GM18498 (cell line): Measurements from ENCODE around the gene NTRK3.
A peak's percentile ranks its signal among the peaks of the same experiment; 100 is the strongest.

Experiments used
- ATAC-seq: cut with Tn5 transposase; IDR thresholded peaks from one replicate; pipeline ENCODE4 v1.9.1; 2021; ENCODE audit warnings: mild to moderate bottlenecking, moderate library complexity; ENCODE audit not compliant: unreplicated experiment

The NTRK3 gene

DNA sequence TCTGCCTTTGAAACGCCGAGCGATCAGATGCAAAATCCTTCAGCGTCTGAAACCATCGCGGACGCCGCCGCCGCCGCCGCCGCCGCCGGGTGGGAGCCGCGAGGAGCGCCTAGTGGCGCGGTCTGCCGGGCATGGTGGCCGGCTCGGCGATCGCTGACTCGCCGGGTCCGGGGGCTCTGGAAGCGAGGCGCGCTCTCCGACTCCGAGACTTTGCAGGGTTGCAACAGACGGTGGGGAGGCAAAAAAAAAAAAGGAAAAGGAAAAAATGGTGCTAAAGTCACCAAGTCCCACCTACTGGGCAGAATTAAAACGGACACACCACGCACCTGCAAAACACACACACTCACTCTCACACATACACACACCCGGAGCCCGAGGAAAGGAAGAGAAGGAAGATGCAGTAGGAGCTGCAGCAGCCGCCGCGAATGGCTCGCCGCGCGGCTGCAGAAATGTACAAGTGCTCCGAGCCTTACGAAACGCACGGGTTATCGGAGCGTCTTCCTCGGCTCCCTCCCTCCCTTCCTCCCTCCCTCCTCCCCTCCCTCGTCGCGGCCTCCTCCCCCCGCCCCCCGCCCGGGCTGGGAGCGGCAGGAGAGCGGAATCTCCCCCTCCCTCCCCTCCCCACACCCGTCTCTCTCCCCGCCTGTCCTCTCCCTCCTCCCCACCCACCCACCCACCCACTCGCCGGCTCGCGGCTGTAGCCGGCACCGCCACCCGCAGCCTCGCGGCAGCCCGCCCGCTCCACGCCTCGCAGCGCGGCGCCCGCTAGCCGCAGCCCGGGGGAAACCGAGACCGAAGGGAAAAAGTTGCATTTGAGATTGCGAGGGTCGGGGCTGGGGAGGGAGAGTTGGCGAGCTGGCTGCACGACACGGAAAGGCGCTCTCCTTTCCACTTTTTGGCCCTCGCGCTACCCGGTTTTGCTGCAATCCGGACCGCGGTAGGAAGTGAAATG is at the start of gene NTRK3:
Gene NTRK3 (minus strand): TSS at position 461 of the 952 bp plus-strand sequence. CDS start 586 bp downstream, outside the sequence.
- ATAC-seq: no peak

DNA sequence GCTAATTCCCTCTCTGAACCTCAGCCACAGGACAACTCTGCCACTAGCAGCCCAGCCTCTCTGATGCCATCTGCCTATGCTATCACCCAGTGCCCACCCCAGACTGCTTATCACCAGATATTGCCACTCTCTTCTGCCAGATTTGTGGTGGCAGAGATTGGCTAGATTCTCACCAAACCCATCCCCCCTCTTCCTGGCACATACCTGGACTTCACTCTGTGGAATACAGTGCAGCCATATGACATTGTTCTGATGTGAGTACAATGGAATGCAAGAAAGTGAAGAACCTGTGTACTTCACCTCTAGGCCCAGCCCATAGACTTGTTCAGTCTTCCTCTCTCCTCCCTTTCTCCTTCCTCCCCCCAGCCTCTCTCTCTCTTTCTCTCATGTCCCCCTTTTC is 46.9 kb upstream of the NTRK3 start:
- ATAC-seq: no peak

GRCh38 chr15:88302373-88302772 is 45.8 kb upstream of the NTRK3 start:
- ATAC-seq: no peak

DNA sequence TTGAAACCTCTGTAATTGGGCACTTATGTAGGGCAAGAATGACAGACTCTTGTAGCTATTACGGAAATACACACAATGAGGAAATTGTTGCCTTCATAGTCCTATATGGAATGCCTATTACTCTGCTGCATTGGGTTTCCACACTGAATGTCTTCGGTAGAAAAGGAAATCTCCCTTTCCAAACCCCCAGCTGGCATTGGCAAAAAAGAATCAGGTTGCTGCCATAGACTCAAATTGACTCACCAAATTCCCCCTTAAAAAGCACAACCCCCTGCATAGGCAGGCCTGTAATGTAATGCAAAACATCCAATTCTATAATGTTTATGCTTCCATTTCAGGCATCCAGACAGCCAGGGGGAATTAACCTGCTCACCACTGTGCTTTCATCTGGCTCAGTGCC is 44.8 kb upstream of the NTRK3 start:
- no peak for ATAC-seq

- ATAC-seq: no peak
Measured at GRCh38 chr15:88300861-88301260, 44.3 kb upstream of the NTRK3 start.

GRCh38 chr15:88300089-88300488 is 43.5 kb upstream of the NTRK3 start:
- no peak for ATAC-seq

DNA sequence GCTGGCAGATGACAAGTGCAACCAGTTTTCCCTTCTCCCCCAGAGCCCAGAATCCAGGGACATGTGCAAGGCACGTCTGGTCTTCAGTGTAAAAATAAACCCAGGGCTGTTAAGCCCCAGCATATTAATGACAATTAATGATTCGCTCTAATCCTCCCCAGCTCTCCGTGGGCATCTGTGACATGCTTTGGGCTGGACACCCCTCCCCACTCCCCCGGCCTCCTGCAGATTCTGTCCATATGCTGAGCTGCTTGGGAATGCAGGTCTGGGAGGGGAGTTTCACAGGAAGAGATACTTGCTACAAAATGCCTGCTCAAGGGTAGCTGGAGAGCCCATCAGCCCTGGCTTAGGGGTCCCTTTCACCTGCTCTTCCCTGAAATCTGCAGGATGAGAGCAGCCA is 43.0 kb upstream of the NTRK3 start:
- ATAC-seq: no peak

- ATAC-seq: no peak
Measured at GRCh38 chr15:88288661-88289060, 32.1 kb upstream of the NTRK3 start.

GRCh38 chr15:88288206-88288605 is 31.7 kb upstream of the NTRK3 start:
- no peak for ATAC-seq

GRCh38 chr15:88284318-88284998 is 27.9 kb upstream of the NTRK3 start:
- ATAC-seq: no peak

- ATAC-seq: no peak
Measured at GRCh38 chr15:88282614-88283013, 26.1 kb upstream of the NTRK3 start.

DNA sequence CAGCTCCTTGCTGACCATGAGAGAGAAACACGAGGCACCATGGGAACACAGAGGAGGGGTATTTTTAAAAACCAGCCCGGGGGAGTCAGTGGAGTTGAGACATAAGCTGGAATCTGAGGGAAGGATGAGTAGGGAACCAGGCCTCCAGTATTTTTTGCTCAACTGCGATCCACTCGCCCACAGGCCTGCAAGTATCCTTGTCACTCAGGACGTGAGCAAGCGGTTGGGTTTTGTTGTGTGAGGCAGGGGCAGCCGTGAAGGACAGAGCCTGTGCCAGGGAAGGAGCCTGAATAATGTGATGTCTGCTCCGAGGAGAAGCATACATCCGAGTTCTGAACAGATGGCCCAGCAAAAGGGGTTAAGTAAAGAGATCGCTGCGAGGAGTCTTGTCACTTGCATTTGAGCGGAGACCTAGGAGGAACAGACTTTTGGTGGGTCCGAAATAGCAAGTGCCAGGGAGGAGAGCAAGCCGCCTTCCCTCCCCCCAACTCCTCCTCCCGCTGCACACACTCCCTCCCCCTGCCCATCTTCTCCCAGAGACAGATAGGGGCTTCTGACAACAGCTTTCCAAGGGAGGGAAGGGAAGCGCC is 20.4 kb upstream of the NTRK3 start:
- no peak for ATAC-seq

GRCh38 chr15:88275804-88276203 is 19.3 kb upstream of the NTRK3 start:
- ATAC-seq: no peak

DNA sequence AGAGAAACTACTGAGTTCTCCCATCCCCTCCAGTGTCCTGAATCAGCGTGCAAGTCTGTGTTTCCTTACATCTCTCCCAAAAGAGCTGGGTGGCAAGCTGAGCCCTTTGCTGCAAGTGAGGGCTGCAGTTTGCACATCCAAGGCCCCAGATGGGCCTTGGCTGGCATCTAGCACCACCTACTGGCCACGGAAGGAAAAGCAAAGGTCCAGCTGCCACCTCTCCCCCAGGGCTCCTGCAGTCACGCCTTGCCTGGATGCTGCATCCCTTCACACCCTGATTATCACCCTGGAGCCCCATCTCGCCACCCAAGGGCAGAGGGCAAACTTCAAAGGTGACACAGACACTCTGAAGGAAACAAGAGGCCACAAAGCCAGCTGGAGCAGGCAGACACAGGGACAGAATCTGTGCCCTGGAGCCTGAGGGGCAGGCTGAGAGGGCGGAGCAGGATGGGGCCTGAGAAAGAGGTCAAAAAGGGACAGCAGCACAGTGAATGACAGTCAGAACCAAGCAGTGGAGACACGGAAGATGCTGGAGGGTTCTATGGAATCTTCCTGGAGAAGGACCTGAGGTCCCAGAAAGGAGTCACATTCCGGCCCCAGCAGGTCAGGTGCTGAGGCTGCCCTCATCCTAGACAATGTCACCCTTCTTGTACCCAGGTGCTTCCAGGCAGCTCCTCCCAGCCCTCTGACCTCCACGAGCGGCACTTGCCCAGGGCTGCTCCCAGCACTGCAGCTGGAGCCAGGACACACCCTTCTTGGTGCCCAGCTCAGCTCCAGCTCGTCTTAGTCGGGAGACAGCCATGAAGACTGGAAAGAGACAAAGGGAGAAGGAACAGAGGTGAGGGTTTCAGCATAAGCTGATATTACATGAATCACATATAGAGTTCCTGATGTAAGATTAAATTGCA is 18.3 kb upstream of the NTRK3 start:
- ATAC-seq: peak; percentile 89

- no peak for ATAC-seq
Measured at GRCh38 chr15:88272421-88272820, 15.9 kb upstream of the NTRK3 start.

DNA sequence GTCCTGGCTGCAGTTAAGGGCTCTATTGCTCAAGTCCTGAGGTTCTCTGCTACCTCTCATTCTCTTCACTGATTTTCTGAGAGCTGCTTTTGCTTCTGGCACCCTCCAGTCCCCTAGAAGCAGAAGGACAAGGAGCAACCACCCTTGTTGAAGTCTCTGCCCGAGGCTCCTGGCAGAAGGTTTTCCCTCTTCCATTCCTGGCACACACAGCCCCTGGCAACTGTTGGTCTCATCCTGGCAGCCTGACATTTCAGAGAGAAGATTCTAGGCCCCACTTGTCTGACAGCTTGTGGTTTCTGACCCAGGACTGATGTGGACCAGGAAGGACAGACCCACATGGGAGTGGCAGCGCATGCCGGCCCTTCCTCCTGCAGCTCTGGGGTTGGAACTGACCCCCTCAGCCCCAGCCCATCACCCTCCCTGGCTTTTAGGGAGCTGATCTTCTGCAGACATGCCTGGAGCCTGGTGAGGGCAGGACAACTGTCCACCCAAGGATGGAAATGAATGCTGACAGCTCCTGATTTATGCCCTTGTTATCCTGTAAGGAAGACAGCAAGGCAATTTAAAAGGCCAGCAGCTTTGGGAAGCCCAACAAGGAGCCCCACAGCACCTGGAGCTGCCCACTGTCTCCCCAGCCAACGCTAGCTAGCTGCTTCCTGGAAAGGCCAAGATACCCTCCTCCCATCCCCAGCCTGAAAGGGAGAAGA is 13.0 kb upstream of the NTRK3 start:
- no peak for ATAC-seq

GRCh38 chr15:88267720-88268119 is 11.2 kb upstream of the NTRK3 start:
- no peak for ATAC-seq

- ATAC-seq: no peak
Measured at GRCh38 chr15:88266170-88266569, 9.6 kb upstream of the NTRK3 start.

GRCh38 chr15:88264622-88265021 is 8.1 kb upstream of the NTRK3 start:
- no peak for ATAC-seq

DNA sequence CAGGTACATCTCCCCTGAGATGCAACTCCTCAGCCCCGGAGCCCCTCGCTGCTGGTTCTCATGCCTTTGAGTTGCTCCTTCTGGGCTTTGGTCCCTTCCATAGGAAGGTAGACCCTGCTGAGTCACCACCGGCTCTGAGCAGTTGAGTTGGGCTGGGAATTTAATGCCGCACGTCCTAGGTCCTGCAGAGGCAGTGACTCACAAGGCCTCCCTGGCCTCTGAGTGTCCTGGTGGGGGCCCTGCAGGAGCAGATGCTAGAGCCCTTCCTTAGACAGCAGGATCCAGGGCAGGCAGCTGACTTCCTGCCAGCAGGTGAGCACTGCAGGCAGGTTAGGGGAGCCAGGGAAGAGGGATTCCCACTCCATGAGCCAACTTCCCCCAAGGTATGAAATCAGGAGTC is 5.5 kb upstream of the NTRK3 start:
- no peak for ATAC-seq
